H1 (cell line): Measurements from ENCODE around the gene ECI2. TPM values are rescaled to one million over a fixed set of nuclear protein-coding genes. Genes with fewer than 3 reads are reported as not detected.

Experiments
- CTCF ChIA-PET: fragments of 300-600 bp; sonication (Branson Sonifier 250); formaldehyde crosslinking; loops from one replicate; lab custom pipeline; 2021; ENCODE audit not compliant: partially characterized antibody; lab: Charles Lee
- POLR2A ChIA-PET: fragments of 300-600 bp; sonication (Branson Sonifier 250); formaldehyde crosslinking; loops from one replicate; lab custom pipeline; 2021; ENCODE audit warnings: inconsistent platforms; ENCODE audit not compliant: partially characterized antibody; lab: Charles Lee
- DNase-seq, 2 experiments: peaks; one replicate each; pipeline versions ENCODE4 v3.0.0 to v3.0.0-alpha.2; 2010 to 2022; ENCODE audit warnings: low spot score in 2 of 2, low read depth in 1 of 2, mixed read lengths in 1 of 2
- FAIRE-seq: peaks from 2 replicates; lab custom pipeline; 2011; peaks lifted over from hg19 to GRCh38; lab: Jason Lieb, UNC
- H2AFZ ChIP-seq: 2 replicates; pipeline ENCODE4 v1.8.1; 2012; ENCODE audit warnings: low read length, inconsistent platforms
- H2AK5ac ChIP-seq: 2 replicates; pipeline ENCODE4 v1.6.1; 2013; ENCODE audit warnings: low read depth, low read length
- H2BK120ac ChIP-seq: replicated peaks from 2 replicates; pipeline ENCODE3; 2013; ENCODE audit warnings: low read depth, low read length, inconsistent platforms
- H2BK12ac ChIP-seq: 2 replicates; pipeline ENCODE4 v1.6.1; 2013; ENCODE audit warnings: low read depth, low read length
- H2BK15ac ChIP-seq: 2 replicates; pipeline ENCODE4 v1.6.1; 2013; ENCODE audit warnings: low read length
- H2BK20ac ChIP-seq: 2 replicates; pipeline ENCODE4 v1.6.1; 2013; ENCODE audit warnings: low read length
- H2BK5ac ChIP-seq: 2 replicates; pipeline ENCODE4 v1.6.1; 2013; ENCODE audit warnings: low read depth, low read length
- H3K14ac ChIP-seq: 2 replicates; pipeline ENCODE4 v1.6.1; 2013; ENCODE audit warnings: inconsistent platforms; ENCODE audit not compliant: insufficient read length
- H3K18ac ChIP-seq: 2 replicates; pipeline ENCODE4 v1.6.1; 2013; ENCODE audit warnings: low read length; ENCODE audit errors: extremely low read depth
- H3K23ac ChIP-seq: 2 replicates; pipeline ENCODE4 v1.6.1; 2013; ENCODE audit warnings: inconsistent platforms; ENCODE audit not compliant: insufficient read length
- H3K23me2 ChIP-seq: 2 replicates; pipeline ENCODE4 v1.6.1; 2013; ENCODE audit warnings: low read depth, low read length
- H3K27ac ChIP-seq: 2 replicates; pipeline ENCODE4 v1.6.1; 2011; ENCODE audit warnings: low read depth, low read length, inconsistent platforms
- H3K27me3 ChIP-seq, 4 experiments: replicated peaks in 1 of 4; 1 replicate in 1 of 4; 2 replicates in 3 of 4; pipeline versions ENCODE4 v1.6.1 to v1.8.1; 2011 to 2013; ENCODE audit warnings: low read length in 3 of 4, mild to moderate bottlenecking in 3 of 4, inconsistent platforms in 2 of 4, mixed read lengths in 2 of 4, moderate library complexity in 1 of 4; ENCODE audit not compliant: control insufficient read depth in 3 of 4, insufficient read depth in 3 of 4; ENCODE audit errors: extremely low read depth in 1 of 4
- H3K36me3 ChIP-seq, 4 experiments: 2 replicates each; pipeline versions ENCODE4 v1.6.1 to v1.8.1; 2011 to 2013; ENCODE audit warnings: mild to moderate bottlenecking in 4 of 4, low read length in 3 of 4, moderate library complexity in 2 of 4, control low read depth in 1 of 4, inconsistent platforms in 1 of 4; ENCODE audit not compliant: insufficient read depth in 4 of 4, control insufficient read depth in 2 of 4
- H3K4ac ChIP-seq: replicated peaks from 2 replicates; pipeline ENCODE3; 2013; ENCODE audit warnings: low read length, low read depth, mixed read lengths, inconsistent platforms; ENCODE audit not compliant: insufficient read length
- H3K4me1 ChIP-seq, 4 experiments: replicated peaks in 1 of 4; 1 replicate in 1 of 4; 2 replicates in 3 of 4; pipeline versions ENCODE4 v1.6.1 to v1.8.1; 2011 to 2013; ENCODE audit warnings: low read length in 3 of 4, inconsistent platforms in 2 of 4, mixed read lengths in 1 of 4; ENCODE audit not compliant: insufficient read depth in 4 of 4, control insufficient read depth in 3 of 4
- H3K4me2 ChIP-seq, 2 experiments: 2 replicates each; pipeline versions ENCODE4 v1.6.1 to v1.8.1; 2011 to 2013; ENCODE audit warnings: low read depth in 2 of 2, low read length in 2 of 2, control low read depth in 1 of 2, inconsistent platforms in 1 of 2, mild to moderate bottlenecking in 1 of 2; ENCODE audit not compliant: insufficient read depth in 1 of 2
- H3K4me3 ChIP-seq, 4 experiments: fragments of 200-600, 300-600 bp in 1 of 4; sonication (generic), shearing (Covaris generic), sonication (Bioruptor Twin) in 1 of 4; 2 replicates each; pipeline versions ENCODE4 v1.5.1 to v1.8.1; 2011 to 2016; ENCODE audit warnings: low read length in 4 of 4, low read depth in 3 of 4, control low read depth in 2 of 4, inconsistent platforms in 2 of 4, mild to moderate bottlenecking in 2 of 4, mixed read lengths in 1 of 4, moderate library complexity in 1 of 4; ENCODE audit not compliant: insufficient read depth in 2 of 4; ENCODE audit errors: extremely low read depth in 1 of 4
- H3K56ac ChIP-seq: replicated peaks from 2 replicates; pipeline ENCODE3; 2013; ENCODE audit warnings: low read depth, mild to moderate bottlenecking, mixed read lengths, low read length, inconsistent platforms; ENCODE audit not compliant: insufficient read length
- H3K79me1 ChIP-seq: 2 replicates; pipeline ENCODE4 v1.6.1; 2013; ENCODE audit warnings: low read depth, low read length, control low read depth
- H3K79me2 ChIP-seq, 2 experiments: 2 replicates each; pipeline versions ENCODE4 v1.6.1 to v1.8.1; 2012 to 2013; ENCODE audit warnings: low read length in 2 of 2, mild to moderate bottlenecking in 2 of 2, inconsistent platforms in 1 of 2; ENCODE audit not compliant: insufficient read depth in 2 of 2, control insufficient read depth in 1 of 2
- H3K9ac ChIP-seq, 4 experiments: replicated peaks in 1 of 4; 1 replicate in 1 of 4; 2 replicates in 3 of 4; pipeline versions ENCODE4 v1.6.1 to v1.8.1; 2011 to 2013; ENCODE audit warnings: low read depth in 3 of 4, low read length in 3 of 4, control low read depth in 2 of 4, mild to moderate bottlenecking in 2 of 4, moderate library complexity in 2 of 4, inconsistent platforms in 1 of 4; ENCODE audit errors: extremely low read depth in 1 of 4
- H3K9me3 ChIP-seq, 2 experiments: 2 replicates each; pipeline versions ENCODE4 v1.6.1 to v1.8.1; 2012 to 2013; ENCODE audit warnings: mild to moderate bottlenecking in 2 of 2, moderate library complexity in 2 of 2, control low read depth in 1 of 2, inconsistent platforms in 1 of 2, low read depth in 1 of 2, low read length in 1 of 2, mixed read lengths in 1 of 2; ENCODE audit not compliant: insufficient read depth in 2 of 2
- H4K20me1 ChIP-seq, 2 experiments: replicated peaks in 1 of 2; 2 replicates each; pipeline versions ENCODE3 to v1.8.1; 2011 to 2013; ENCODE audit warnings: inconsistent platforms in 2 of 2, low read length in 2 of 2, mild to moderate bottlenecking in 1 of 2; ENCODE audit not compliant: insufficient read depth in 2 of 2, control insufficient read depth in 1 of 2
- H4K5ac ChIP-seq: 2 replicates; pipeline ENCODE4 v1.6.1; 2013; ENCODE audit warnings: low read length, low read depth, mixed read lengths, inconsistent platforms; ENCODE audit not compliant: insufficient read length
- H4K8ac ChIP-seq: 2 replicates; pipeline ENCODE4 v1.8.0; 2013; ENCODE audit warnings: mild to moderate bottlenecking, moderate library complexity, low read length, inconsistent platforms; ENCODE audit not compliant: insufficient read depth; ENCODE audit errors: extremely low read depth
- H4K91ac ChIP-seq: replicated peaks from 2 replicates; pipeline ENCODE3; 2013; ENCODE audit warnings: low read length, mixed read lengths, inconsistent platforms; ENCODE audit not compliant: insufficient read length
- CHD2 ChIP-seq: IDR thresholded peaks from 2 replicates; pipeline ENCODE4 v1.6.1; 2012; ENCODE audit warnings: low read length, improper control_type of control experiment
- GABPA ChIP-seq: IDR thresholded peaks from 2 replicates; pipeline ENCODE4 v1.6.1; 2011; ENCODE audit warnings: mild to moderate bottlenecking, low read length, moderate library complexity, borderline replicate concordance; ENCODE audit not compliant: insufficient read depth
- WGBS, 2 experiments: shearing (Covaris generic) in 1 of 2; methylation state at CpG; one replicate each; pipeline versions ENCODE4 v1.1.6 to v1.1.7; 2013 to 2015; ENCODE audit warnings: low lambda C conversion rate in 2 of 2, mixed read lengths in 2 of 2, inconsistent platforms in 1 of 2, low coverage in 1 of 2, missing lambda C conversion rate in 1 of 2; ENCODE audit not compliant: insufficient replicate concordance in 2 of 2, insufficient coverage in 1 of 2, insufficient read length in 1 of 2; ENCODE audit errors: extremely low coverage in 1 of 2, missing lambda C conversion rate in 1 of 2; 5-methylcytosine and 5-hydroxymethylcytosine counted together
- polyA plus RNA-seq, 7 experiments: library from polyadenylated mRNA; depleted of rRNA in 3 of 7; stranded (reverse) in 5 of 7; unstranded in 2 of 7; fragments of >200 nt in 5 of 7; fragments of 200-250 nt in 2 of 7; gene quantifications; 1 replicate in 5 of 7; 2 replicates in 1 of 7; 4 replicates in 1 of 7; pipeline versions ENCODE4 v1.2.1 to v1.2.3, GENCODE V29; 2011 to 2013; ENCODE audit warnings: missing spikeins in 2 of 7, mixed read lengths in 2 of 7
- total RNA-seq: library from RNA; stranded (reverse); fragmentation: NEBNext Ultra II Directional; extraction: Animal tissue kit (Norgen Biotek cat#: 25700); gene quantifications from 2 replicates; pipeline ENCODE4 v1.2.1, GENCODE V29; 2021

ECI2 gene
- total and polyA plus RNA-seq, 2 of the 8 experiments (the other 6 are each of a cell fraction or from before 2014, with no cell fraction given) = 40.4 to 70.8 TPM

DNA sequence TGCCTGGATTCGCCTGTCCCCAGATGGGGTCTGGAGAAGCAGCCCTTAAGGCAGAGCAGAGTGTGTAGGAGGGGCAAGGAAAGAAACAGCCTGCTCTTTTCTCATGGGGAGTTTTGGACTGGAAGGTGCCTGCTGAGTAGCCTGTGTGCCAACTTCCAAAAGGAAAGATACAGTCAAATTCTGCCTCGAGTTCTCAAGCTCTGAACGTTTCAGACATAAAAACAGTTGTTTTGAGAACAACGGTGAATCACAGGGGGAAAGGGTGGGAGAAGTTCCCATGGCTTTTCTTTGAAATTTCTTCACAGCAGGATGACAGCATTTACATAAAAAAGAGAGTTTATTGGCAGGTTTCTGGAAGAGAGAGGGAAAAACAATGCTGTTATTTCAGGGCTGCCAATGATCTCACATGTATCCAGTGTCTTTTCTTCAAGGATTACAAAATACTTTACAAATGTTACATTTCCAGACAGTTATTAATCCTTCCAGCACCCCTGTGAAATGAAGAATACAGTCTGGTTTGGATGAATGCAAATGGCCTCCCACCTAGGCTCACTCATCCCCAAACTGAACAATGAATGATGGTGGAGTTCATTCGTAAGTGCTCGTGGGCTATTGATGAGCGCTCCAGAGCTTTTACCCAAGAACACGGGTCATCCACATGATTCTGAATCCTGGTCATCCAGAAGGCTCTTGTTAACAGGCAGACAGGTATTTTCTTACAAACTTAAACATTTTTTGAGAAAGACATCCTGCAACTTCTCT, 33.8 kb upstream of the ECI2 start:
- Histone ChIP-seq H3K9ac (no peak overlapping the region; a peak in 1 of 7 replicates), H3K4me2 (peak overlapping the region; percentile 48 to 52), H2BK12ac (peak overlapping the region; percentile 92), H3K23me2 (no peaks in the 10 kb centered on the region), H2BK120ac (peak overlapping the region; percentile 4), H3K36me3 (no peaks in the 10 kb centered on the region), H2BK5ac (no peak overlapping the region), H3K56ac (no peak overlapping the region), H3K9me3 (peaks cover 2 to 12% of the 10 kb centered on the region in 2 experiments; a peak in 3 of 4 replicates), H2BK20ac (0 out of 2 replicates have a peak overlapping the region, but pooled peaks have one; percentile 40), H4K5ac (no peak overlapping the region), H3K4me1 (peaks cover 0 to 6% (median 5%) of the 10 kb centered on the region in 4 experiments; a peak in 3 of 7 replicates), H3K4ac (no peak overlapping the region), H3K79me2 (no peaks in the 10 kb centered on the region), H3K4me3 (peak overlapping the region in 1 of 4 experiments; percentile 34; a peak in 4 of 8 replicates), H3K14ac (no peak overlapping the region), H4K20me1 (no peaks in the 10 kb centered on the region), H4K8ac (no peak overlapping the region), H2AFZ (no peak overlapping the region), H2AK5ac (peak overlapping the region; percentile 85), H3K79me1 (no peaks in the 10 kb centered on the region), H3K23ac (no peak overlapping the region), H2BK15ac (0 out of 2 replicates have a peak overlapping the region, but pooled peaks have one; percentile 31), H4K91ac (no peak overlapping the region), H3K27ac (no peak overlapping the region), H3K27me3 (peaks cover 0 to 5% (median 0%) of the 10 kb centered on the region in 4 experiments; a peak in 2 of 7 replicates), H3K18ac (peak overlapping the region; percentile 2)
- FAIRE-seq (peak; percentile 84), DNase-seq (peak in 1 of 2 experiments; percentile 47)
- whole genome bisulfite sequencing, 2 experiments = 41% methylated on average over 8 of the region's 8 CpGs; no CpG with 5 or more reads in 1 of the 2 experiments
- CTCF ChIA-PET = interaction anchor here (1.6 kb wide), 1 partner anchor 32 kb away, joined by 3 read pairs; no protein-coding TSS in a partner anchor
- POLR2A ChIA-PET = no interaction called here
- TF ChIP-seq CHD2 (no peak), GABPA (no peak)
